HCT116 (cell line): ENCODE results near the gene DPYD. TPM values are rescaled to one million over a fixed set of nuclear protein-coding genes. Genes with fewer than 3 reads are reported as not detected.

ENCODE experiments used
- ATAC-seq: fragments of 200-7000 bp; cut with Tn5 transposase; 2 replicates; pipeline ENCODE4 v1.9.1; 2020; ENCODE audit warnings: mild to moderate bottlenecking, moderate library complexity
- BruUV-seq: library from RNA; stranded (reverse); fragments of 400-500 nt; replicated peaks from 2 replicates; lab custom pipeline; 2021; lab: Mats Ljungman, UMichigan
- CTCF ChIA-PET: fragments of 300-600 bp; sonication (Branson Sonifier 250); formaldehyde crosslinking; loops from one replicate; lab custom pipeline; 2021; ENCODE audit warnings: antibody characterized with exemption; lab: Charles Lee
- POLR2A ChIA-PET: fragments of 300-600, 350-600 bp; sonication (Branson Sonifier 250); formaldehyde crosslinking; loops from one replicate; lab custom pipeline; 2021; ENCODE audit warnings: antibody characterized with exemption; lab: Charles Lee
- RAD21 ChIA-PET, 2 experiments: fragments of 300-600 bp; sonication (Branson Sonifier 250); formaldehyde crosslinking; loops; one replicate each; lab custom pipeline; 2023; ENCODE audit warnings: low total read pairs in 2 of 2; ENCODE audit not compliant: uncharacterized antibody in 2 of 2, unreplicated experiment in 2 of 2, low non-redundant PET in 1 of 2; lab: Charles Lee
- DNase-seq: peaks from one replicate; pipeline ENCODE4 v3.0.0-alpha.2; 2010; ENCODE audit warnings: low read depth, low spot score
- H2AFZ ChIP-seq: fragments of 200-600 bp; shearing (Covaris generic), sonication (generic); 2 replicates; pipeline ENCODE4 v1.6.1; 2017; ENCODE audit warnings: low read depth, mixed run types, mixed read lengths, antibody characterized with exemption, low read length; ENCODE audit not compliant: poor library complexity, severe bottlenecking
- H3K27ac ChIP-seq: 2 replicates; pipeline ENCODE4 v1.5.1; 2012; ENCODE audit warnings: low read depth, low read length
- H3K27me3 ChIP-seq: fragments of 200-600 bp; sonication (generic); 2 replicates; pipeline ENCODE4 v1.6.1; 2016; ENCODE audit warnings: mixed run types, low read length, mixed read lengths; ENCODE audit not compliant: insufficient read depth
- H3K36me3 ChIP-seq, 2 experiments: fragments of 200-500 bp in 1 of 2; fragments of 200-600 bp in 1 of 2; sonication (Bioruptor generic) in 1 of 2; sonication (generic) in 1 of 2; 2 replicates each; pipeline versions ENCODE4 v1.5.1 to v1.6.1; 2014 to 2016; ENCODE audit warnings: low read length in 2 of 2, inconsistent platforms in 1 of 2, mixed read lengths in 1 of 2, mixed run types in 1 of 2; ENCODE audit not compliant: insufficient read depth in 2 of 2, control insufficient read depth in 1 of 2
- H3K4me1 ChIP-seq, 2 experiments: fragments of 200-600 bp in 1 of 2; sonication (generic) in 1 of 2; 2 replicates each; pipeline versions ENCODE4 v1.5.1 to v1.6.1; 2012 to 2017; ENCODE audit warnings: low read length in 2 of 2, inconsistent platforms in 1 of 2, mild to moderate bottlenecking in 1 of 2, mixed read lengths in 1 of 2, mixed run types in 1 of 2, moderate library complexity in 1 of 2; ENCODE audit not compliant: insufficient read depth in 2 of 2, control insufficient read depth in 1 of 2
- H3K4me2 ChIP-seq: fragments of 200-600 bp; sonication (generic); 2 replicates; pipeline ENCODE4 v1.6.1; 2017; ENCODE audit warnings: mixed run types, low read length, mixed read lengths
- H3K4me3 ChIP-seq, 2 experiments: fragments of 200-600 bp in 1 of 2; sonication (generic) in 1 of 2; replicated peaks in 1 of 2; 2 replicates each; pipeline ENCODE4 v1.5.1; 2011 to 2016; ENCODE audit warnings: low read length in 2 of 2, control low read depth in 1 of 2, low read depth in 1 of 2, mild to moderate bottlenecking in 1 of 2, mixed read lengths in 1 of 2, mixed run types in 1 of 2
- H3K79me2 ChIP-seq: fragments of 200-600 bp; sonication (generic); 2 replicates; pipeline ENCODE4 v1.6.1; 2017; ENCODE audit warnings: mild to moderate bottlenecking, mixed run types, low read length, moderate library complexity, mixed read lengths; ENCODE audit not compliant: insufficient read depth
- H3K9ac ChIP-seq: fragments of 200-600 bp; sonication (generic); 2 replicates; pipeline ENCODE4 v1.6.1; 2016; ENCODE audit warnings: low read length, mixed read lengths
- H3K9me2 ChIP-seq: fragments of 200-600 bp; sonication (generic), shearing (Covaris generic); 2 replicates; pipeline ENCODE4 v1.6.1; 2017; ENCODE audit warnings: mixed run types, mild to moderate bottlenecking, moderate library complexity; ENCODE audit not compliant: insufficient read depth
- H3K9me3 ChIP-seq, 2 experiments: fragments of 200-500 bp in 1 of 2; fragments of 200-600 bp in 1 of 2; sonication (Bioruptor generic) in 1 of 2; sonication (generic) in 1 of 2; 2 replicates each; pipeline ENCODE4 v1.6.1; 2014 to 2017; ENCODE audit warnings: low read length in 2 of 2, mixed read lengths in 2 of 2, inconsistent platforms in 1 of 2, low read depth in 1 of 2, mild to moderate bottlenecking in 1 of 2, mixed run types in 1 of 2, moderate library complexity in 1 of 2; ENCODE audit not compliant: control insufficient read depth in 1 of 2, insufficient read depth in 1 of 2
- H4K20me1 ChIP-seq: fragments of 200-600 bp; sonication (generic), shearing (Covaris generic); 2 replicates; pipeline ENCODE4 v1.6.1; 2017; ENCODE audit warnings: mixed run types, mild to moderate bottlenecking, moderate library complexity; ENCODE audit not compliant: insufficient read depth
- CEBPB ChIP-seq: IDR thresholded peaks from 2 replicates; pipeline ENCODE4 v1.6.1; 2012; ENCODE audit warnings: low read depth
- ELF1 ChIP-seq: IDR thresholded peaks from 2 replicates; pipeline ENCODE4 v1.6.1; 2012; ENCODE audit warnings: low read depth, borderline replicate concordance
- EZH2 ChIP-seq: fragments of 200-600 bp; sonication (generic); IDR thresholded peaks from 2 replicates; pipeline ENCODE4 v1.6.1; 2017; ENCODE audit warnings: antibody characterized with exemption, mixed run types
- FOSL1 ChIP-seq: IDR thresholded peaks from 2 replicates; pipeline ENCODE4 v1.6.1; 2012; ENCODE audit warnings: low read depth
- POLR2A ChIP-seq: IDR thresholded peaks from 2 replicates; pipeline ENCODE4 v1.7.0; 2011; ENCODE audit warnings: borderline replicate concordance; ENCODE audit not compliant: insufficient read depth, insufficient read length; ENCODE audit errors: extremely low read depth
- SIN3A ChIP-seq: IDR thresholded peaks from 2 replicates; pipeline ENCODE4 v1.6.1; 2012; ENCODE audit warnings: low read depth
- SP1 ChIP-seq: IDR thresholded peaks from 2 replicates; pipeline ENCODE4 v1.6.1; 2012; ENCODE audit warnings: low read depth
- TCF7L2 ChIP-seq: IDR thresholded peaks from 2 replicates; pipeline ENCODE4 v1.7.0; 2011; ENCODE audit warnings: borderline replicate concordance, inconsistent platforms; ENCODE audit not compliant: insufficient read depth, insufficient read length; ENCODE audit errors: extremely low read depth
- YY1 ChIP-seq: IDR thresholded peaks from 2 replicates; pipeline ENCODE4 v1.6.1; 2011; ENCODE audit warnings: low read length, low read depth, moderate library complexity, mild to moderate bottlenecking; ENCODE audit not compliant: insufficient replicate concordance; ENCODE audit errors: extremely low read depth
- ZNF274 ChIP-seq: fragments of 200-500 bp; sonication (Bioruptor generic); IDR thresholded peaks from 2 replicates; pipeline ENCODE4 v1.6.1; 2014; ENCODE audit warnings: mild to moderate bottlenecking, low read depth, low read length, inconsistent platforms
- intact Hi-C: fragments of 100-400 bp; cut with micrococcal nuclease; formaldehyde crosslinking; loops from 2 replicates; pipeline ENCODE4 v1.10.0; 2022
- total RNA-seq: library from RNA; stranded (reverse); gene quantifications from one replicate; pipeline ENCODE4 v1.2.1, GENCODE V29; 2021; ENCODE audit not compliant: unreplicated experiment
- TF ChIP-seq, protein P1 (sequence below): IDR thresholded peaks from 2 replicates; pipeline ENCODE4 v1.6.1; 2012
- TF ChIP-seq, protein P2 (sequence below): IDR thresholded peaks from 2 replicates; pipeline ENCODE4 v1.6.1; 2012; ENCODE audit warnings: low read depth
- TF ChIP-seq, protein P3 (sequence below), 3 experiments: fragments of 200-600 bp in 1 of 3; sonication (generic) in 1 of 3; IDR thresholded peaks in 2 of 3; conservative IDR thresholded peaks in 1 of 3; 2 replicates each; pipeline ENCODE4 v1.5.1; 2012 to 2017; ENCODE audit warnings: low read depth in 2 of 3, low read length in 2 of 3, antibody characterized with exemption in 1 of 3, borderline replicate concordance in 1 of 3, control low read depth in 1 of 3, mild to moderate bottlenecking in 1 of 3, mixed read lengths in 1 of 3, mixed run types in 1 of 3, moderate library complexity in 1 of 3; ENCODE audit not compliant: insufficient read depth in 1 of 3

Gene DPYD
- total RNA-seq, 1 experiment from 2014 or later: 1.7 TPM

DNA sequence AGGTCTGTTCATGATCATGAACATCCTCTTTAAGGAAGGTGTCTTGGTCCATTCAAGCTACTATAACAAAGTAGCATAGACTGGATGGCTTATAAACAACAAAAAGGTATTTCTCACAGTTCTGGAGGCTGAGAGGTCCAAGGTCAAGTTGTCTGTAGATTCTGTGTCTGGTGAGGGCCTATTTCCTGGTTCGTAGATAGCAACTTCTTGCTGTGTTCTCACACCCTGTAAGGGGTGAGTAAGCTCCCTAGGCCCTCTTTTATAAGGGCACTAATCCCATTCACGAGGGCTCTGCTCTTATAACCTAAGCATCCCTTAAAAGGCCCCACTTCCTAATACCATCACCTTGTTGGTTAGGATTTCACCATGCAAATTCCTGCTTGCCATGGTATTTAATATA, 851.5 kb downstream of the DPYD start:
- no peak for ATAC-seq
- no peak for DNase-seq
- intact Hi-C loops: no loop called here
- H3K9ac ChIP-seq: no peak overlapping the region
- no peak overlapping the region for H3K4me3 ChIP-seq
- H3K27me3 ChIP-seq: no peaks in the 10 kb centered on the region
- ChIA-PET RAD21 (no interaction called here), POLR2A (no interaction called here), CTCF (no interaction called here)
- H3K36me3 ChIP-seq: no peaks in the 10 kb centered on the region
- H4K20me1 ChIP-seq: no peaks in the 10 kb centered on the region
- no peak overlapping the region for H3K4me2 ChIP-seq
- H3K9me2 ChIP-seq: no peaks in the 10 kb centered on the region
- no peak overlapping the region for H3K27ac ChIP-seq
- TF ChIP-seq ZNF274: no peak
- no peak for TF ChIP-seq EZH2
- TF ChIP-seq CEBPB: no peak
- TF ChIP-seq TCF7L2: no peak
- TF ChIP-seq SP1: no peak
- no peak for TF ChIP-seq YY1
- TF ChIP-seq ELF1: no peak
- TF ChIP-seq, protein P1, sequence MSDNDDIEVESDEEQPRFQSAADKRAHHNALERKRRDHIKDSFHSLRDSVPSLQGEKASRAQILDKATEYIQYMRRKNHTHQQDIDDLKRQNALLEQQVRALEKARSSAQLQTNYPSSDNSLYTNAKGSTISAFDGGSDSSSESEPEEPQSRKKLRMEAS: no peak
- TF ChIP-seq POLR2A: no peak
- TF ChIP-seq, protein P2, sequence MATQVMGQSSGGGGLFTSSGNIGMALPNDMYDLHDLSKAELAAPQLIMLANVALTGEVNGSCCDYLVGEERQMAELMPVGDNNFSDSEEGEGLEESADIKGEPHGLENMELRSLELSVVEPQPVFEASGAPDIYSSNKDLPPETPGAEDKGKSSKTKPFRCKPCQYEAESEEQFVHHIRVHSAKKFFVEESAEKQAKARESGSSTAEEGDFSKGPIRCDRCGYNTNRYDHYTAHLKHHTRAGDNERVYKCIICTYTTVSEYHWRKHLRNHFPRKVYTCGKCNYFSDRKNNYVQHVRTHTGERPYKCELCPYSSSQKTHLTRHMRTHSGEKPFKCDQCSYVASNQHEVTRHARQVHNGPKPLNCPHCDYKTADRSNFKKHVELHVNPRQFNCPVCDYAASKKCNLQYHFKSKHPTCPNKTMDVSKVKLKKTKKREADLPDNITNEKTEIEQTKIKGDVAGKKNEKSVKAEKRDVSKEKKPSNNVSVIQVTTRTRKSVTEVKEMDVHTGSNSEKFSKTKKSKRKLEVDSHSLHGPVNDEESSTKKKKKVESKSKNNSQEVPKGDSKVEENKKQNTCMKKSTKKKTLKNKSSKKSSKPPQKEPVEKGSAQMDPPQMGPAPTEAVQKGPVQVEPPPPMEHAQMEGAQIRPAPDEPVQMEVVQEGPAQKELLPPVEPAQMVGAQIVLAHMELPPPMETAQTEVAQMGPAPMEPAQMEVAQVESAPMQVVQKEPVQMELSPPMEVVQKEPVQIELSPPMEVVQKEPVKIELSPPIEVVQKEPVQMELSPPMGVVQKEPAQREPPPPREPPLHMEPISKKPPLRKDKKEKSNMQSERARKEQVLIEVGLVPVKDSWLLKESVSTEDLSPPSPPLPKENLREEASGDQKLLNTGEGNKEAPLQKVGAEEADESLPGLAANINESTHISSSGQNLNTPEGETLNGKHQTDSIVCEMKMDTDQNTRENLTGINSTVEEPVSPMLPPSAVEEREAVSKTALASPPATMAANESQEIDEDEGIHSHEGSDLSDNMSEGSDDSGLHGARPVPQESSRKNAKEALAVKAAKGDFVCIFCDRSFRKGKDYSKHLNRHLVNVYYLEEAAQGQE: no peak
- TF ChIP-seq, protein P3, sequence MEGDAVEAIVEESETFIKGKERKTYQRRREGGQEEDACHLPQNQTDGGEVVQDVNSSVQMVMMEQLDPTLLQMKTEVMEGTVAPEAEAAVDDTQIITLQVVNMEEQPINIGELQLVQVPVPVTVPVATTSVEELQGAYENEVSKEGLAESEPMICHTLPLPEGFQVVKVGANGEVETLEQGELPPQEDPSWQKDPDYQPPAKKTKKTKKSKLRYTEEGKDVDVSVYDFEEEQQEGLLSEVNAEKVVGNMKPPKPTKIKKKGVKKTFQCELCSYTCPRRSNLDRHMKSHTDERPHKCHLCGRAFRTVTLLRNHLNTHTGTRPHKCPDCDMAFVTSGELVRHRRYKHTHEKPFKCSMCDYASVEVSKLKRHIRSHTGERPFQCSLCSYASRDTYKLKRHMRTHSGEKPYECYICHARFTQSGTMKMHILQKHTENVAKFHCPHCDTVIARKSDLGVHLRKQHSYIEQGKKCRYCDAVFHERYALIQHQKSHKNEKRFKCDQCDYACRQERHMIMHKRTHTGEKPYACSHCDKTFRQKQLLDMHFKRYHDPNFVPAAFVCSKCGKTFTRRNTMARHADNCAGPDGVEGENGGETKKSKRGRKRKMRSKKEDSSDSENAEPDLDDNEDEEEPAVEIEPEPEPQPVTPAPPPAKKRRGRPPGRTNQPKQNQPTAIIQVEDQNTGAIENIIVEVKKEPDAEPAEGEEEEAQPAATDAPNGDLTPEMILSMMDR (IDR thresholded peaks at IDR 0.05 in 2 of 3, conservative IDR thresholded peaks at IDR 0.05 in 1 of 3; ENCODE audit: borderline replicate concordance in 1 of 3, insufficient read depth in 1 of 3, low read depth in 2 of 3, low read length in 2 of 3): no peak
- TF ChIP-seq SIN3A: no peak
- TF ChIP-seq FOSL1: no peak
- no peak overlapping the region for H2AFZ ChIP-seq
- no peaks in the 10 kb centered on the region for H3K79me2 ChIP-seq
- H3K4me1 ChIP-seq: no peaks in the 10 kb centered on the region
- no peaks in the 10 kb centered on the region for H3K9me3 ChIP-seq
- BruUV-seq: no TSS peak
